Bone marrow (tissue), 2 donors: Measurements from ENCODE around the gene SELP.

Experiments used
- DNase-seq, 2 donors: peaks; one replicate each; lab custom pipeline; 2025; lab: John Stamatoyannopoulos, UW

SELP gene

DNA sequence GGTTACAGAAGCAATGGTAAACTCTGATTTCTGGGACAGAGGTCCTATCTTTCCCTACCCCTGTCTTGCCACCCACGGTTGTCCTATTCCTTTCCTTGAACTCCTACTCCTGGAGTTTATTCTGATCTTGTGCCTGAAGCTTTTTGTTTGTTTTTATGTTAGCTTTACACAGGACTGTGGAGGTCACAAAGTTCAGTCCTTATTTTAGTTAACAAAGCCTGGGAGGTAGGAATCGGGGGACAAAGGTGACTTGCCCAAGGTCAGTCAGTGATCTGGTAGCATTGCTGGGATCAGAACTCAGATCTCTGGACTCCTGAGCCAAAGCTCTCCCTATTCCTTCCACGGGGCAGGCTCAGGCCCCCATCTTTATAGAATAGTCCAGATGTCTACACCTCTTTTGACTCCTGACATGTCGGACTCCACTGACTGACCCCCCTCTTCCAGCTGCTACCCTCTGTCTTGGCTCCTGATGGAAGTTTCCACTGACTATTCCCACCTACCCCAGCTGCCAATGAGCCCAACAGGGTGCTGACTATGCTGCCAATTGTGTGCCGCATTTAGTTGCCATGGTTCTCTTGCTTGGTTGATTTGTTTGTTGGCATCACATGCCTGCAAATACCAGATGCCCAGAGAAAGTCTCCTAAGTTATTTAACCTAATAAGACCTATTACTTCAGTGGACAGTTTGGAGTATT is 53.5 kb downstream of the SELP start:
- DNase-seq: no peak

DNA sequence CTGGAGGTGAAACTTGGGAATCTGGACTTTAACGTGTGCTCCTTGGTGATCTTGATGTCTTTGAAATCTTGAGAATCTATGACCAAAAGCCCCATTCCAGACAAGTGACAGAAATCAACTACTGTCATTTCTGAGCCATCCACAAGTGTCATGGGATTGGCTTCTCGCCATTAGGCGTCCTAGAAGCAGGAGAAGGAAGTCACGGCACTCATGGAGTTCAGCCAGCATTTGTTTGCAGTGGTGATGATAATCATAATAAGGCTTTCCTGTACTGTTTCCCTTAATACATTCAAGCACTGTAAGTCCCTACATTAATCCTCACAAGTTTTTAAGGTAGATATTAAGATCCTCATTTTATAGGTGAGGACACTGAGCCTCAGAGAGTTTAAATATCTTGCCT is 55.6 kb downstream of the SELP start:
- DNase-seq: no peak

DNA sequence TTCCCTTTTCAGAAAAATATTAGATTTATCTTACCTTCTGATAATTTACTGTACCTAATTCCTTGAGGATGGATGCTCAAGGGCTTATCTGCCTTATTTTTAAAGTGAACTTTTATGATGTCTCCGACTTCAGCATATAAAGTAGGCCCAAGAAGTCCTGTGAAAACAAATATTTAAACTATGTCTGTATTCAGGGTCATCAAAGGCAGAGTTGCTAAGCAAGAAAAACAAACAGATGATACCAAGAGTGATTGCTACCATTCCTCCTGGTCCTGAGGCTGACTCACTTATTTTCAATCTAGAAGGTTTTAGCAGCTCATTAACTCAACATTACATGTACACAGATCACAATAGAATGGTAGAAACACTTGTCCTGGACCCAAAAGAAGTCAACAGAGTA is 57.7 kb downstream of the SELP start:
- no peak for DNase-seq

DNA sequence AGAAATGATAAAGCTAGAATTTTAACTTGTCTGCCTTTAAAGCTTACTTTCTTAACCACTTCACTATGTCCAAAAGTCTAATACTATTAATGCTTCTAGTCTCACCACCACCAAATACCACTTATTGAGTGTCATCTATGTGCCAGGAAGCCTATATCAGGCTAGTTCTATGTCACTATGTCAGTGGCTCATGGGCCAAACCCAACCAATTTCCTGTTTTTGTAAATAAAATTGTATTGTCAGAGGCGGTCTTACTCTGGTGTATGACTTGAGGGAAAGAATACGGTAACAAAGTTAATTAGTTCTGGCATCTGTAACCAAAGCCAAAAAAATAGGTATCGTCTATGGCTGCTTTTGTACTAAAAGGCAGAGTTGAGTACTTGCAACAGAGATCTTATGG is 58.5 kb downstream of the SELP start:
- DNase-seq: no peak

DNA sequence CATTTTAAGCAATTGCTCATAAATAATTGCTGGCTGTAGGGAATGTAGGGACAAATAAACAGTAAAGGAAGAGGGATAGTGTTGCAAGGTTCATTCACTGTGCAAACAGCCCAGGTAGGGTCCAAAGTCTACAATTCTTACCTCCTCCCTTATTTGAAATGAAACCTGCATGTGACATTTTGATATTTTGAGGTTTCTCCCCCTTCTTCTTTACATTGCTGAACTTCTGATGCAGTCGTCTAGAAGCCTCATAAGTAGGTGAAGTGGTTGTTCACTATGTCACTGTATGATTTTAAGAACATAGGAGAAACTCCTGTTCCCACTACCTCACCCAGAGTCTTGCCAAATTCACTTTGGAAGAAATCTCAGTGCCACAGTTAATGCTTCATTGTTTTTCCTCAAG is 59.8 kb downstream of the SELP start:
- no peak for DNase-seq

DNA sequence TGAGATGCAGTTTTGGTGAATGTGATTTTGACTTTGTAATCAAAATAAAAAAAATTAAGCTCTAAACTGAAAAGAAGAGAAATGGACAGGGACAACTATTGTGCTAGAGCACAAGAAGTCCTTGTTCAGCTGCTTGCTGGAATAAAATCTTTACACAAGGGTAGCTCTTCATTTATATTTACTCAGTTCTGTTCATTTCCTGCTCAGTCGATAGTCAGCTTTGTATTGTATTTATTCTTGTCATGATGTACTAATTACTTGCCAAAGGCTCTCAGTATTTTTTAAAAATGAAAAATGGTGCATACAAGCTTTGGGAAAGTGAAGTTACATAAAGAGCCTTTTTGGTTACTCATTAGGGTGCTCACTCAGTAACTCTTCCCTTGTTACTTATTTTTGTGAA is 61.4 kb downstream of the SELP start:
- no peak for DNase-seq

DNA sequence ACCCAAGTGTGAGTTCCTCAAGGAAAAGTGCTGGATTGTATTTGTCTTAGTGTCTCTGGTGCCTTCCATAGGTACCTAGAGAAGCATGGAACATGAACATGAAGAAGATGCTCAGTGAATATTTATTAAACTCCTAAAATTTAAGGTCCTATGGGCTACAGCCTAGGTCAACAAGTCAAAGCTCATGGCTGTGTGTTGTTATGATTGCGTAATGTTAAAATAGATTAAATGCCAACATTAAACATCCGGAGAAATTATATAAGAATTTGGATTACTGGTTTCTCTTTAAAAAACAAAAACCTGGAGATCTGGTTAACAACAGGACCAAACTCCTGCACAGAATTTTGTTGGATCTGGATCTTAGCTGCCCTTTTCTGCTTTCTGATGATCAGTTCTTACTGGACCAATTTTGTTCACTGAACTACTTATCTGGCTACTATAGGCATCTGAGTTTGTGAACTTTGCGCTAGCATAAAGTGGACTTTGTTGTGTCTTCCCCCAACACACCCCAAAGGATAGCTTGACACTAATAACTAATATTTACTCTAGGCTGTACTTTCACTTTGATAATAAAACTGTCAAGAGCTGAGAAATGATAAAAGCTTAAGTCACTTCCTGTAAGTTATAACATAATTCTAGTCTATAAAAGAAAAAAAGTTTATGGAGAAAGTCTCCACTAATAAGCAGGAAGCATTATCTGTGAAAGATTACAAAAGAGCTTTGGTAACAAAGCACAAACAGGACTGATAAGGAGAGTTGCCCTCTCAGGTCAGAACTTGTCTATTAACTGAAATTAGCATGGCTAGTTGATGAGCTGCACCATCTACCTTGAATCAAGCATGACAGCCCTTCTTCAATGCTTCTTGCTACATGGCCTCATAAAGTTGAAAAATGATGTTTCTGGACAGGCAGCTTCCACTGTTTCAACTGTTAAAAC is 64.3 kb downstream of the SELP start:
- DNase-seq: no peak

DNA sequence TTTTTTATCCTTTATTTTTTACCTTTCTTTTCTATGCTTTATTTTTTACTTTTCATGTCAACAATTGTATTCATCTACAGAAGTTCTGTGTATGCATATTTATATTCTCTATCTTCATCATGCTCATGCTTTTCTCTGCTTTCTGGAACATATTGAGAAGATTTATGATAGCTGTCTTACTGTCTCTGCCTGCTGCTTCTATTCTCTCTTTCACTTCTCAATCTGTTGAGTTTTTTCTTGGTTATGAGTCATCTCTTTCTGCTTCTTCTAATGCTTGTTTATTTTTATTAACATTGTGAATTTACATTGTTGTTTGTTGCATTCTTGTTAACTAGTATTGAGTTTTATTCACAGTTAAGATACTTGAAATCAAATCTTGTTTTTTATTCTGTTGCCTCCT is 66.3 kb downstream of the SELP start:
- no peak for DNase-seq

DNA sequence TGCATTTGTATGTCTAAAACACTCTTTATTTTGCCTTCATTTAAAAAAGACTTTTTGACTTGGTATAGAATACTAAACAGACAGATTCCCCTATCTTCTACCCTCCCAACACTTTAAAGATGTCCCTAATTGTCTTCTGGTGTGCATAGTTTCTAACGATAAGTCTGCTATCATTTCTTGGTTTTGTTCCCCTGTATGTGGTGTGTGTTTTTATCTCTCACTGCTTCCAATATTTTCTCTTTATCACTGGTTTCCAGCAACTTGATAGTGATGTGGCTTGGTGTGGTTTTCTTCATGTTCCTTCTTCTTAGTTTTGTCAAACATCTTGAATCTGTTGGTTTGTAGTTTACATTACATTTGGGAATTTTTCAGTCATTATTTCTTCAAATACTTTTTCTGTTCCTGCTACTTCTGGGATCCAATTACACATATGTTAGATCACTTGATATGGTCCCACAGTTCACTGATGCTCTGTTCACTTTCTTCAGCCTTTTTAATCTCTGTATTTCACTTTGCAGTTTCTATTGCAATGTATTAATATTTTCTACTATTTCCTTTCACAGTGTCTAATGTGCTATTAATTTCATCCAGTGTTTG is 66.8 kb downstream of the SELP start:
- DNase-seq: no peak

DNA sequence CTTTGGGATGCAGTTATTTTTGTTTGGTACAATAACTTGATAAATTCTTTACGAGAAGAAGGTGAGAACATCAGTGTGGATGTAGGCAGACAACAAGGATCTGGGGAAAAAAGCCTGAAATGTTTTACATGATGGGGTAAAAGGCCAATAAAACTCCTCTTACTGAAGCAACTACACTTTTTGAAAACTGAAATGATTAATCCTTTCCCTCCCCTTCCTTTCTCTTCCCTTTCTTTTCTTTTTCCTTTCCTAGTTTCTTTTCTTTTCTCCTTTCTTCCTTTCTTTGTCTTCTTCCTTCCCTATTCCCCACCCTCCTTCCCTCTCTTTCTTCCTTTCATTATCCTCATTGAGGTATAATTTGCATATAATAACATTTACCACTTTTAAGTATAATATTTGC is 68.2 kb downstream of the SELP start:
- DNase-seq: no peak

DNA sequence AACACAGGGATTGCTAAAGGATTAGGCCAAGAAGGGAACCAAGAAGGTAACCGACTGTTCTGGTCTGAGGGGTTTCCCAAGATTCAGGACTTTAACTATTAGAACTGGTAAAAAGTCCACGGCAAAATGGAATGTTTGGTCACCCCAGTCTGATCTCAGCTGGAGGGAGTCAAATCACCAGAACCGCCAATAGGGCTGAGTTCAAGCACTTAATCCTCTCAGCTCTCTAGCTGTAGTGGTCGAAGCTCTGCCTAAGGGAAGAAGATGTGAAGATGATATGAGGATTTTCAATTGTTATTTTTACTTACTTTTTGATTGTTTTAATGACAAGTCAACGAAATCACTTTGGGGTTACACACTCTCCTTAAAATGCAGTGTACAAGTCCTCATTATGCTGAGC is 72.8 kb downstream of the SELP start:
- DNase-seq: no peak

DNA sequence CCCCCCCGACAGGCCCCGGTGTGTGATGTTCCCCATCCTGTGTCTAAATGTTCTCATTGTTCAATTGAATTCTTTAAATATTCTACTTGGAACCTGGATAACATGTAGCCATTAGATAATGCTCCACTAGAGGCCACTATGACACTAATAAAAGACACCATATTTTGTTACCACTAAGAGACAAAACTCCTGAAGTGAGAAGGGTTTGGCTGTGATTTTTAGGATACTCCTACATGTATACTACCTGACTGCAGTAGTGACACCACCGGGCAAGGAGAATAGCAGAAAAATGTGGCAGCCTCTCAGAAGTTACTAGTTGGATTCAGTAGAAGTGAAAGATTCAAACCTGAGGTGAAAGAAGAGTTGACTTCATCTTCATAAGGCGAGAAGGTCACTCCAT is 79.6 kb downstream of the SELP start:
- peak in 1 of 2 donors; percentile 65 for DNase-seq

DNA sequence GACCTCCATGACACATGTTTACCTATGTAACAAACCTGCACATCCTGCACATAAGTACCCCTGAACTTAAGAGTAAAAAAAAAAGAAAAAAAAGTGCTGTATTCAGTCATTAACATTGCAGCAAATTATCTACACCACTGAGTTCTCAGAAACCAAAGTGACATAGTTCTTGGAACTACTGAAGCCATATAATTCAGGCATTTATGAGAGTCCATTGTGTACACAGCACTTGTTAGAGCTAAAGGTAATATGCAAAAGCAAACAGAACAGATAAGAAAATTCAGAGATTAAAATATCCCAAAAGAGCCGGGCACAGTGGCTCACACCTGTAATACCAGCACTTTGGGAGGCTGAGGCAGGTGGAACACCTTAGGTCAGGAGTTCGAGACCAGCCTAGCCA is 81.6 kb downstream of the SELP start:
- DNase-seq: no peak

DNA sequence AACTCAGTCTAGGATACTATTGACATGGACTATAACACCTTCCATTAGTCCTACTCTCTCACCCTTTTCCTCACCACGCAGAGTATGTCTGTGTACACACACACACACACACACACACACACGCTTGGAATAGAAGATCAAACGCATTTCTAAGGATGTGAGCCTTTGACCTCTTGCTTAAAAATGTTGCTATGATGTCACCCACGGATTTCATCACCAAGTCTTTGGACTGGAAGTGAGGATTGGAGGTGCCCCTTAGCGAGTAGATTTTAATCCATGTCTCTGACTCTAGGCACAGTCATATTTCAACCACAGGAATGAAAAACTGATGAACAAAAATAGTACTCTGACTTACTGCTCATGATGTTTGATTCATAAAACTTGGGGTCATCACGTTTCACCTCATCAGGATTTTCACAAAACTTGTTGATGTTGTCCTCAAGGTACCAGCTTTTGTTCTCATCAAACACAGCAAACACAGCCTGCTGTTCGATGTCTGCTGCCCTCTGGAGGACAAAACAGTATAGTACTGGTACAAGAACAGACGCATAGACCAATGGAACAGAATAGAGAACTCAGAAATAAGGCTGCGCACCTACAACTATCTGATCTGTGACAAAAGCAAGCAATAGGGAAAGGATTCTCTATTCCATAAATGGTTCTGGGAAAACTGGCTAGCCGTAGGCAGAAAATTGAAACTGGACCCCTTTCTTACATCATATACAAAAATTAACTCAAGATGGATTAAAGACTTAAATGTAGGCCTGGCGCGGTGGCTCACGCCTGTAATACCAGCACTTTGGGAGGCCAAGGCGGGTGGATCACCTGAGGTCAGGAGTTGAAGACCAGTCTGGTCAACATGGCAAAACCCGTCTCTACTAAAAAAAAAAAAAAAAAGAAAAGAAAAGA is 83.6 kb downstream of the SELP start:
- DNase-seq: peak in 1 of 2 donors; percentile 35

DNA sequence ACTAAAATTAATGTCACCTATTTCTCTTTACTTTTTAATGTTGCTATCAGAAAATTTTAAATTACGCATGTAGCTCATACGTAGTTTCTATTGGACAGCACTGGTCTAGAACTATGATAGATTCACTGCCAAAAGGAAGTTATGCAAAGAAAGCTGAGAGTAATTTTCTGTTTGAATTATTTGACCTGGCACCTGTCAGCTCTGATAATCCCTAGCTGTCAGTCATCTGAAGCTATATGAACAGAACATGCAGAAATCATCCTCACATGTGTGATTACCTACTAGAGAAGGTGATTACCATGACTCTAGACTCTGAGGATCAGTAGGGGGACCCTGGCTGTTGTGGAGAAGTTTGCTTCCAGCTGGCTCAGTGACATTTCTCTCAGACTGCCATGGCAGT is 84.5 kb downstream of the SELP start:
- no peak for DNase-seq

DNA sequence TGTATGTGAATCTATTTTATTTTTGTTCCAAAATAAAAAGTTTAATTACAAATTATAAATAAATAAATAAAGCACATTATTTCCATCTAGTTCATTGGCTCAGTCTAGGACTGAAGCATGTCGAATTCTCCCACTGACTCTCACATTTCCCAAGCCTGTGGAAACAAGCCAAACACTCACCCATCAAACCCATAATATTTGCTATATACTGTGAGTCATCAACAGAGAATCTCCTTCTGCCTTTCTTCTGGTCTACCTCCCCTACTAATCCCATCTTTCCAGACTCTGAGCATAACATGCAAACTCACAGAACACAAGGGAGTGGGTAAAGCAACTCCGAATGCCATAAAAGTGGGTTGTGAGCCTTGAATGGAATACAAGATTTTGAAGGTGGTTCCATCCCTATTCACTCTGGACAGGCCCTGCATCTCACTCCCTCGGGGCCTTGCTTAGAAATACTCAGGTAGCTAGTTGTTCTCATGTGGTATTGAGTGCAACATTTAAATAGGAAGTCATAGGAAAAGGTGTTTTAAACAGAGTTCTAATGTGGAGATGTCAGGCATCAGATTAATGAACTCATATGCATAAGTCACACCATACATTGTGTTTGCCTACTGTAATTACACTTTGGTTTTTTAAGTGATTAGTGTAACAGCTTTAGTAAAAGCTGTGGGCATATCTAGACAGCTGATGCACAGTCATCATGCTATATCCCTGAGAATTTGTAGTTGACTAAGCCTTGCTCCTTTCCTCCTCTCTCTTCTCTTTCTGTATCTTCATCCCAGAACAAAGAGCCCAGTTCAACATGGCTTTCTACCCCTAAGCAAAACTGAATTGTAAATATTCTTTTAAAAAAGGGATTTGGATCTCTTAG is 90.7 kb downstream of the SELP start:
- DNase-seq: no peak
